Endodermal cell (in vitro differentiated cells): ENCODE results near the gene CTDNEP1. TPM values are rescaled to one million over a fixed set of nuclear protein-coding genes. Genes with fewer than 3 reads are reported as not detected.

Experiments used
- DNase-seq: peaks from one replicate; pipeline ENCODE4 v3.0.0-alpha.2; 2017
- H3K27ac ChIP-seq: 2 replicates; pipeline ENCODE4 v1.5.1; 2013; ENCODE audit warnings: mild to moderate bottlenecking, low read depth, low read length, moderate library complexity
- H3K27me3 ChIP-seq: 2 replicates; pipeline ENCODE4 v1.6.1; 2013; ENCODE audit warnings: mild to moderate bottlenecking, low read length, moderate library complexity; ENCODE audit not compliant: insufficient read depth, control insufficient read depth, poor library complexity, severe bottlenecking
- H3K36me3 ChIP-seq: 2 replicates; pipeline ENCODE4 v1.7.0; 2013; ENCODE audit warnings: mild to moderate bottlenecking, low read length, moderate library complexity; ENCODE audit not compliant: control insufficient read depth, insufficient read depth
- H3K4me1 ChIP-seq: one replicate; pipeline ENCODE4 v1.7.0; 2013; ENCODE audit warnings: low read length; ENCODE audit not compliant: control insufficient read depth, insufficient read depth
- H3K4me3 ChIP-seq: 2 replicates; pipeline ENCODE4 v1.5.1; 2013; ENCODE audit warnings: mild to moderate bottlenecking, low read length, moderate library complexity
- H3K9ac ChIP-seq: 2 replicates; pipeline ENCODE4 v1.6.1; 2013; ENCODE audit warnings: mild to moderate bottlenecking, low read length, moderate library complexity; ENCODE audit not compliant: poor library complexity, severe bottlenecking; ENCODE audit errors: extremely low read depth
- H3K9me3 ChIP-seq: 2 replicates; pipeline ENCODE4 v1.6.1; 2013; ENCODE audit warnings: mild to moderate bottlenecking, low read length, moderate library complexity; ENCODE audit not compliant: control insufficient read depth
- H3K27ac Mint-ChIP-seq: 2 replicates; pipeline ENCODE4 v1.8.0; 2020; ENCODE audit warnings: mixed read lengths
- H3K27me3 Mint-ChIP-seq: 2 replicates; pipeline ENCODE4 v1.8.0; 2021; ENCODE audit warnings: mild to moderate bottlenecking, mixed read lengths; ENCODE audit not compliant: insufficient read depth
- H3K36me3 Mint-ChIP-seq: 2 replicates; pipeline ENCODE4 v1.8.0; 2020; ENCODE audit warnings: low read depth, mixed read lengths
- H3K4me1 Mint-ChIP-seq: 2 replicates; pipeline ENCODE4 v1.8.0; 2020; ENCODE audit warnings: mixed read lengths
- H3K4me3 Mint-ChIP-seq: 2 replicates; pipeline ENCODE4 v1.8.0; 2020; ENCODE audit warnings: mild to moderate bottlenecking, moderate library complexity, mixed read lengths
- H3K9me3 Mint-ChIP-seq: 2 replicates; pipeline ENCODE4 v1.8.0; 2020; ENCODE audit warnings: mild to moderate bottlenecking, mixed read lengths
- WGBS, 2 experiments: methylation state at CpG; one replicate each; pipeline versions ENCODE4 v1.1.5 to v1.1.7; 2013; ENCODE audit warnings: missing lambda C conversion rate in 2 of 2, mixed read lengths in 1 of 2; ENCODE audit not compliant: insufficient coverage in 1 of 2, insufficient read length in 1 of 2; 5-methylcytosine and 5-hydroxymethylcytosine counted together
- total RNA-seq, 2 donors: library from RNA; stranded (reverse); fragmentation: NEBNext Ultra II Directional in 1 of 2; extraction: Animal tissue kit (Norgen Biotek cat#: 25700) in 1 of 2; gene quantifications; 2 replicates in 1 of 2; 3 replicates in 1 of 2; pipeline ENCODE4 v1.2.1, GENCODE V29; 2021
- TF ChIP-seq, protein P1 (sequence below): fragments of 200-600 bp; sonication (generic); conservative IDR thresholded peaks from 2 replicates; pipeline ENCODE4 v1.5.0; 2021; ENCODE audit warnings: antibody characterized with exemption, mild to moderate bottlenecking

The CTDNEP1 gene
- total RNA-seq, 2 donors from 2014 or later = 123 to 125 TPM

GRCh38 chr17:7235693-7236665 is 15.6 kb downstream of the CTDNEP1 start:
- peak overlapping the region; percentile 94 for H3K27ac Mint-ChIP-seq
- Histone ChIP-seq H3K9me3 (no peaks in the 10 kb centered on the region), H3K4me1 (peaks cover 5% of the 10 kb centered on the region), H3K36me3 (peaks cover 39% of the 10 kb centered on the region), H3K27me3 (no peaks in the 10 kb centered on the region), H3K9ac (peak overlapping the region; percentile 20), H3K4me3 (peak overlapping the region; percentile 99), H3K27ac (no peak overlapping the region)
- peak overlapping the region; percentile 100 for H3K4me3 Mint-ChIP-seq
- H3K9me3 Mint-ChIP-seq = no peaks in the 10 kb centered on the region
- H3K27me3 Mint-ChIP-seq = no peaks in the 10 kb centered on the region
- H3K4me1 Mint-ChIP-seq = peaks cover 46% of the 10 kb centered on the region
- no peak for DNase-seq
- TF ChIP-seq, protein P1, sequence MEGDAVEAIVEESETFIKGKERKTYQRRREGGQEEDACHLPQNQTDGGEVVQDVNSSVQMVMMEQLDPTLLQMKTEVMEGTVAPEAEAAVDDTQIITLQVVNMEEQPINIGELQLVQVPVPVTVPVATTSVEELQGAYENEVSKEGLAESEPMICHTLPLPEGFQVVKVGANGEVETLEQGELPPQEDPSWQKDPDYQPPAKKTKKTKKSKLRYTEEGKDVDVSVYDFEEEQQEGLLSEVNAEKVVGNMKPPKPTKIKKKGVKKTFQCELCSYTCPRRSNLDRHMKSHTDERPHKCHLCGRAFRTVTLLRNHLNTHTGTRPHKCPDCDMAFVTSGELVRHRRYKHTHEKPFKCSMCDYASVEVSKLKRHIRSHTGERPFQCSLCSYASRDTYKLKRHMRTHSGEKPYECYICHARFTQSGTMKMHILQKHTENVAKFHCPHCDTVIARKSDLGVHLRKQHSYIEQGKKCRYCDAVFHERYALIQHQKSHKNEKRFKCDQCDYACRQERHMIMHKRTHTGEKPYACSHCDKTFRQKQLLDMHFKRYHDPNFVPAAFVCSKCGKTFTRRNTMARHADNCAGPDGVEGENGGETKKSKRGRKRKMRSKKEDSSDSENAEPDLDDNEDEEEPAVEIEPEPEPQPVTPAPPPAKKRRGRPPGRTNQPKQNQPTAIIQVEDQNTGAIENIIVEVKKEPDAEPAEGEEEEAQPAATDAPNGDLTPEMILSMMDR = no peak
- WGBS, 2 experiments = 89 to 92% methylated on average over 15 to 22 of the region's 22 CpGs
- H3K36me3 Mint-ChIP-seq = peaks cover 45% of the 10 kb centered on the region

- H3K9me3 ChIP-seq = no peaks in the 10 kb centered on the region
- Mint-ChIP-seq H3K27ac (peak within 1 kb of the TSS; percentile 94), H3K36me3 (peaks cover 53% of the 10 kb centered on the region), H3K4me1 (peaks cover 35% of the 10 kb centered on the region), H3K9me3 (no peaks in the 10 kb centered on the region), H3K27me3 (no peaks in the 10 kb centered on the region), H3K4me3 (peak within 1 kb of the TSS; percentile 88)
- peak within 1 kb of the TSS; percentile 81 for H3K27ac ChIP-seq
- peak within 1 kb of the TSS; percentile 88 for H3K9ac ChIP-seq
- WGBS, 2 experiments = 2 to 6% methylated on average over 17 to 72 of the region's 72 CpGs
- peak; percentile 99 for DNase-seq
- peak within 1 kb of the TSS; percentile 99 for H3K4me3 ChIP-seq
- H3K36me3 ChIP-seq = peaks cover 47% of the 10 kb centered on the region
- TF ChIP-seq, protein P1 = no peak
- no peaks in the 10 kb centered on the region for H3K27me3 ChIP-seq
- H3K4me1 ChIP-seq = peaks cover 5% of the 10 kb centered on the region
Observed at GRCh38 chr17:7234083-7234951, 17.2 kb downstream of the CTDNEP1 start, which contains the start of gene DVL2. Gene DVL2 (minus strand): TSS chr17:7234517. CDS start chr17:7234262, 255 bp downstream.

- H3K27ac ChIP-seq = peak overlapping the region; percentile 81
- Mint-ChIP-seq H3K27me3 (no peaks in the 10 kb centered on the region), H3K9me3 (no peaks in the 10 kb centered on the region), H3K4me3 (peak overlapping the region; percentile 88), H3K27ac (peak overlapping the region; percentile 94), H3K4me1 (peaks cover 35% of the 10 kb centered on the region), H3K36me3 (peaks cover 59% of the 10 kb centered on the region)
- H3K4me3 ChIP-seq = peak overlapping the region; percentile 99
- peaks cover 53% of the 10 kb centered on the region for H3K36me3 ChIP-seq
- TF ChIP-seq, protein P1 = no peak
- H3K27me3 ChIP-seq = no peaks in the 10 kb centered on the region
- peaks cover 5% of the 10 kb centered on the region for H3K4me1 ChIP-seq
- H3K9me3 ChIP-seq = no peaks in the 10 kb centered on the region
- H3K9ac ChIP-seq = peak overlapping the region; percentile 88
- 3 to 4% methylated on average over 8 to 9 of the region's 9 CpGs for WGBS, 2 experiments
- no peak for DNase-seq
Observed at GRCh38 chr17:7233701-7234082, 17.8 kb downstream of the CTDNEP1 start.
